H1 (cell line): Measurements from ENCODE around the gene VSNL1. TPM values are rescaled to one million over a fixed set of nuclear protein-coding genes. Genes with fewer than 3 reads are reported as not detected.
A peak's percentile ranks its signal among the peaks of the same experiment; 100 is the strongest.

ENCODE experiments used
- CTCF ChIA-PET: fragments of 300-600 bp; sonication (Branson Sonifier 250); formaldehyde crosslinking; loops from one replicate; lab custom pipeline; 2021; ENCODE audit not compliant: partially characterized antibody; lab: Charles Lee
- POLR2A ChIA-PET: fragments of 300-600 bp; sonication (Branson Sonifier 250); formaldehyde crosslinking; loops from one replicate; lab custom pipeline; 2021; ENCODE audit warnings: inconsistent platforms; ENCODE audit not compliant: partially characterized antibody; lab: Charles Lee
- DNase-seq, 2 experiments: peaks; one replicate each; pipeline versions ENCODE4 v3.0.0 to v3.0.0-alpha.2; 2010 to 2022; ENCODE audit warnings: low spot score in 2 of 2, low read depth in 1 of 2, mixed read lengths in 1 of 2
- FAIRE-seq: peaks from 2 replicates; lab custom pipeline; 2011; peaks lifted over from hg19 to GRCh38; lab: Jason Lieb, UNC
- H2AFZ ChIP-seq: 2 replicates; pipeline ENCODE4 v1.8.1; 2012; ENCODE audit warnings: low read length, inconsistent platforms
- H2AK5ac ChIP-seq: 2 replicates; pipeline ENCODE4 v1.6.1; 2013; ENCODE audit warnings: low read depth, low read length
- H2BK120ac ChIP-seq: replicated peaks from 2 replicates; pipeline ENCODE3; 2013; ENCODE audit warnings: low read depth, low read length, inconsistent platforms
- H2BK12ac ChIP-seq: 2 replicates; pipeline ENCODE4 v1.6.1; 2013; ENCODE audit warnings: low read depth, low read length
- H2BK15ac ChIP-seq: 2 replicates; pipeline ENCODE4 v1.6.1; 2013; ENCODE audit warnings: low read length
- H2BK20ac ChIP-seq: 2 replicates; pipeline ENCODE4 v1.6.1; 2013; ENCODE audit warnings: low read length
- H2BK5ac ChIP-seq: 2 replicates; pipeline ENCODE4 v1.6.1; 2013; ENCODE audit warnings: low read depth, low read length
- H3K14ac ChIP-seq: 2 replicates; pipeline ENCODE4 v1.6.1; 2013; ENCODE audit warnings: inconsistent platforms; ENCODE audit not compliant: insufficient read length
- H3K18ac ChIP-seq: 2 replicates; pipeline ENCODE4 v1.6.1; 2013; ENCODE audit warnings: low read length; ENCODE audit errors: extremely low read depth
- H3K23ac ChIP-seq: 2 replicates; pipeline ENCODE4 v1.6.1; 2013; ENCODE audit warnings: inconsistent platforms; ENCODE audit not compliant: insufficient read length
- H3K23me2 ChIP-seq: 2 replicates; pipeline ENCODE4 v1.6.1; 2013; ENCODE audit warnings: low read depth, low read length
- H3K27ac ChIP-seq: 2 replicates; pipeline ENCODE4 v1.6.1; 2011; ENCODE audit warnings: low read depth, low read length, inconsistent platforms
- H3K27me3 ChIP-seq, 4 experiments: replicated peaks in 1 of 4; 1 replicate in 1 of 4; 2 replicates in 3 of 4; pipeline versions ENCODE4 v1.6.1 to v1.8.1; 2011 to 2013; ENCODE audit warnings: low read length in 3 of 4, mild to moderate bottlenecking in 3 of 4, inconsistent platforms in 2 of 4, mixed read lengths in 2 of 4, moderate library complexity in 1 of 4; ENCODE audit not compliant: control insufficient read depth in 3 of 4, insufficient read depth in 3 of 4; ENCODE audit errors: extremely low read depth in 1 of 4
- H3K36me3 ChIP-seq, 4 experiments: 2 replicates each; pipeline versions ENCODE4 v1.6.1 to v1.8.1; 2011 to 2013; ENCODE audit warnings: mild to moderate bottlenecking in 4 of 4, low read length in 3 of 4, moderate library complexity in 2 of 4, control low read depth in 1 of 4, inconsistent platforms in 1 of 4; ENCODE audit not compliant: insufficient read depth in 4 of 4, control insufficient read depth in 2 of 4
- H3K4ac ChIP-seq: replicated peaks from 2 replicates; pipeline ENCODE3; 2013; ENCODE audit warnings: low read length, low read depth, mixed read lengths, inconsistent platforms; ENCODE audit not compliant: insufficient read length
- H3K4me1 ChIP-seq, 4 experiments: replicated peaks in 1 of 4; 1 replicate in 1 of 4; 2 replicates in 3 of 4; pipeline versions ENCODE4 v1.6.1 to v1.8.1; 2011 to 2013; ENCODE audit warnings: low read length in 3 of 4, inconsistent platforms in 2 of 4, mixed read lengths in 1 of 4; ENCODE audit not compliant: insufficient read depth in 4 of 4, control insufficient read depth in 3 of 4
- H3K4me2 ChIP-seq, 2 experiments: 2 replicates each; pipeline versions ENCODE4 v1.6.1 to v1.8.1; 2011 to 2013; ENCODE audit warnings: low read depth in 2 of 2, low read length in 2 of 2, control low read depth in 1 of 2, inconsistent platforms in 1 of 2, mild to moderate bottlenecking in 1 of 2; ENCODE audit not compliant: insufficient read depth in 1 of 2
- H3K4me3 ChIP-seq, 4 experiments: fragments of 200-600, 300-600 bp in 1 of 4; sonication (generic), shearing (Covaris generic), sonication (Bioruptor Twin) in 1 of 4; 2 replicates each; pipeline versions ENCODE4 v1.5.1 to v1.8.1; 2011 to 2016; ENCODE audit warnings: low read length in 4 of 4, low read depth in 3 of 4, control low read depth in 2 of 4, inconsistent platforms in 2 of 4, mild to moderate bottlenecking in 2 of 4, mixed read lengths in 1 of 4, moderate library complexity in 1 of 4; ENCODE audit not compliant: insufficient read depth in 2 of 4; ENCODE audit errors: extremely low read depth in 1 of 4
- H3K56ac ChIP-seq: replicated peaks from 2 replicates; pipeline ENCODE3; 2013; ENCODE audit warnings: low read depth, mild to moderate bottlenecking, mixed read lengths, low read length, inconsistent platforms; ENCODE audit not compliant: insufficient read length
- H3K79me1 ChIP-seq: 2 replicates; pipeline ENCODE4 v1.6.1; 2013; ENCODE audit warnings: low read depth, low read length, control low read depth
- H3K79me2 ChIP-seq, 2 experiments: 2 replicates each; pipeline versions ENCODE4 v1.6.1 to v1.8.1; 2012 to 2013; ENCODE audit warnings: low read length in 2 of 2, mild to moderate bottlenecking in 2 of 2, inconsistent platforms in 1 of 2; ENCODE audit not compliant: insufficient read depth in 2 of 2, control insufficient read depth in 1 of 2
- H3K9ac ChIP-seq, 4 experiments: replicated peaks in 1 of 4; 1 replicate in 1 of 4; 2 replicates in 3 of 4; pipeline versions ENCODE4 v1.6.1 to v1.8.1; 2011 to 2013; ENCODE audit warnings: low read depth in 3 of 4, low read length in 3 of 4, control low read depth in 2 of 4, mild to moderate bottlenecking in 2 of 4, moderate library complexity in 2 of 4, inconsistent platforms in 1 of 4; ENCODE audit errors: extremely low read depth in 1 of 4
- H3K9me3 ChIP-seq, 2 experiments: 2 replicates each; pipeline versions ENCODE4 v1.6.1 to v1.8.1; 2012 to 2013; ENCODE audit warnings: mild to moderate bottlenecking in 2 of 2, moderate library complexity in 2 of 2, control low read depth in 1 of 2, inconsistent platforms in 1 of 2, low read depth in 1 of 2, low read length in 1 of 2, mixed read lengths in 1 of 2; ENCODE audit not compliant: insufficient read depth in 2 of 2
- H4K20me1 ChIP-seq, 2 experiments: replicated peaks in 1 of 2; 2 replicates each; pipeline versions ENCODE3 to v1.8.1; 2011 to 2013; ENCODE audit warnings: inconsistent platforms in 2 of 2, low read length in 2 of 2, mild to moderate bottlenecking in 1 of 2; ENCODE audit not compliant: insufficient read depth in 2 of 2, control insufficient read depth in 1 of 2
- H4K5ac ChIP-seq: 2 replicates; pipeline ENCODE4 v1.6.1; 2013; ENCODE audit warnings: low read length, low read depth, mixed read lengths, inconsistent platforms; ENCODE audit not compliant: insufficient read length
- H4K8ac ChIP-seq: 2 replicates; pipeline ENCODE4 v1.8.0; 2013; ENCODE audit warnings: mild to moderate bottlenecking, moderate library complexity, low read length, inconsistent platforms; ENCODE audit not compliant: insufficient read depth; ENCODE audit errors: extremely low read depth
- H4K91ac ChIP-seq: replicated peaks from 2 replicates; pipeline ENCODE3; 2013; ENCODE audit warnings: low read length, mixed read lengths, inconsistent platforms; ENCODE audit not compliant: insufficient read length
- ASH2L ChIP-seq: fragments of 200-600, 300-600 bp; sonication (generic); IDR thresholded peaks from one replicate; pipeline ENCODE4 v1.7.1; 2017; ENCODE audit warnings: low read length
- CHD2 ChIP-seq: IDR thresholded peaks from 2 replicates; pipeline ENCODE4 v1.6.1; 2012; ENCODE audit warnings: low read length, improper control_type of control experiment
- CTCF ChIP-seq, 3 experiments: IDR thresholded peaks; 1 replicate in 2 of 3; 2 replicates in 1 of 3; pipeline versions ENCODE4 v1.5.1 to v1.6.1; 2011; ENCODE audit warnings: low read length in 3 of 3, mild to moderate bottlenecking in 3 of 3, inconsistent platforms in 2 of 3, low read depth in 1 of 3, moderate library complexity in 1 of 3; ENCODE audit not compliant: insufficient read depth in 1 of 3; ENCODE audit errors: control extremely low read depth in 1 of 3
- E2F6 ChIP-seq: IDR thresholded peaks from 2 replicates; pipeline ENCODE4 v1.6.1; 2012; ENCODE audit warnings: inconsistent platforms
- KDM4A ChIP-seq: IDR thresholded peaks from one replicate; pipeline ENCODE4 v1.7.1; 2012; ENCODE audit warnings: low read depth, mild to moderate bottlenecking, moderate library complexity, low read length, inconsistent platforms; ENCODE audit not compliant: severe bottlenecking
- SAP30 ChIP-seq: fragments of 300-600 bp; sonication (generic); IDR thresholded peaks from 2 replicates; pipeline ENCODE4 v1.7.1; 2012; ENCODE audit warnings: low read length, moderate library complexity, mild to moderate bottlenecking, inconsistent platforms; ENCODE audit not compliant: insufficient read depth, insufficient replicate concordance
- TAF1 ChIP-seq: IDR thresholded peaks from 2 replicates; pipeline ENCODE4 v1.6.1; 2011; ENCODE audit warnings: mild to moderate bottlenecking, low read depth, low read length
- WGBS, 2 experiments: shearing (Covaris generic) in 1 of 2; methylation state at CpG; one replicate each; pipeline versions ENCODE4 v1.1.6 to v1.1.7; 2013 to 2015; ENCODE audit warnings: low lambda C conversion rate in 2 of 2, mixed read lengths in 2 of 2, inconsistent platforms in 1 of 2, low coverage in 1 of 2, missing lambda C conversion rate in 1 of 2; ENCODE audit not compliant: insufficient replicate concordance in 2 of 2, insufficient coverage in 1 of 2, insufficient read length in 1 of 2; ENCODE audit errors: extremely low coverage in 1 of 2, missing lambda C conversion rate in 1 of 2; 5-methylcytosine and 5-hydroxymethylcytosine counted together
- polyA plus RNA-seq, 7 experiments: library from polyadenylated mRNA; depleted of rRNA in 3 of 7; stranded (reverse) in 5 of 7; unstranded in 2 of 7; fragments of >200 nt in 5 of 7; fragments of 200-250 nt in 2 of 7; gene quantifications; 1 replicate in 5 of 7; 2 replicates in 1 of 7; 4 replicates in 1 of 7; pipeline versions ENCODE4 v1.2.1 to v1.2.3, GENCODE V29; 2011 to 2013; ENCODE audit warnings: missing spikeins in 2 of 7, mixed read lengths in 2 of 7
- total RNA-seq: library from RNA; stranded (reverse); fragmentation: NEBNext Ultra II Directional; extraction: Animal tissue kit (Norgen Biotek cat#: 25700); gene quantifications from 2 replicates; pipeline ENCODE4 v1.2.1, GENCODE V29; 2021

Gene VSNL1
- total and polyA plus RNA-seq, 2 of the 8 experiments (the other 6 are each of a cell fraction or from before 2014, with no cell fraction given): 49.4 to 108 TPM

DNA sequence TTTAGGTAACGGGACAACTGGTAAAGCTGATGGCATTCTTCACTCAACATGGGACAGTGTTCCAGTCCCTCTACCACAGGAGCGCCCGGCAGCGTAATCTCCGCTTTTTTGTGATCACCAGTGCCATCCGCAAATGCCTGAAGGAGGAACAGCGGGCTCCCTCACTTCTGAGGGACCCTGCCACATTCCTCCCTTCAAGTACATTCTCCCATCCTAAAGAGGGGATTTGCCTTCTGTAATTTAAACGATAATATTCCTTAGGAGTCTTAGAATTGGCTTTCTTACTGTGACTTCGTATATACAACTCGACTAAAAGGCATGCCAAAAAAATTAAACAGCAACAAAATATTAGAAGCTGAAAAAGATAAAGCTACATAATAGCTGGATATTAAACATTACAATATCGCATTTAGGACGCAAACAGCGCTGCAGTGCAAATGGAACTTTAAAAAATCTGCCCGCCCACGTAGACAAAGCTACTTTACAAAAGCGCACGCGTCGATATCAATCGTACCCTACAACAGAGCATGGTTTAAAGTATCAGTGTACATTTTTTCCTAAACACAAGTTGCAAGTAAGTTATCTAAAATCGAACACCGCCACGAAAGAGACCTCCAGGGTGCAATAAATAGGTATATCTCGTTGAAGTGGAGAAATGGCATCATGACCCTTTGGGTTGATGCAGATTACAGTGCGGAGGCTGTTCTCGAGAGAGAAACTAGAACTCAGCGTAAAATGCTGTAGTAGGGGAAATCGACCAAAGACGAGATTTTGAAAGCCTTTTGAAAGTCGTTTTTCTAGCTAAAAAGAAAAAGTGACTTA, 2.3 kb upstream of the VSNL1 start:
- Histone ChIP-seq H3K56ac (peak overlapping the region; percentile 42), H3K9ac (peak overlapping the region; percentile 26 to 94 (median 42); a peak in 6 of 7 replicates), H2AK5ac (no peak overlapping the region), H3K4ac (no peak overlapping the region), H4K91ac (peak overlapping the region; percentile 38), H2BK12ac (peak overlapping the region; percentile 55; the same call in 1 of the 2 replicates), H3K9me3 (no peaks in the 10 kb centered on the region), H2BK5ac (peak overlapping the region; percentile 22; the same call in 1 of the 2 replicates), H2AFZ (peak overlapping the region; percentile 93), H3K27ac (no peak overlapping the region), H3K36me3 (no peaks in the 10 kb centered on the region), H3K4me2 (peak overlapping the region; percentile 92 to 99), H3K14ac (no peak overlapping the region), H2BK15ac (no peak overlapping the region), H4K8ac (no peak overlapping the region), H3K18ac (0 out of 2 replicates have a peak overlapping the region, but pooled peaks have one; percentile 51), H4K20me1 (peaks cover 0 to 1% of the 10 kb centered on the region in 2 experiments), H3K23me2 (peaks cover 25% of the 10 kb centered on the region), H3K27me3 (peaks cover 0 to 5% (median 0%) of the 10 kb centered on the region in 4 experiments; a peak in 1 of 7 replicates), H4K5ac (no peak overlapping the region), H2BK120ac (peak overlapping the region; percentile 65), H3K79me2 (peaks cover 16 to 25% of the 10 kb centered on the region in 2 experiments), H3K79me1 (no peaks in the 10 kb centered on the region; the same call in 1 of the 2 replicates), H3K4me1 (peaks cover 3 to 12% (median 8%) of the 10 kb centered on the region in 4 experiments; a peak in 4 of 7 replicates), H3K23ac (no peak overlapping the region), H2BK20ac (no peak overlapping the region; the same call in 1 of the 2 replicates), H3K4me3 (peak overlapping the region; percentile 74 to 97 (median 93))
- ChIA-PET POLR2A (interaction anchor here (0.6 to 3.7 kb wide), 10 partner anchors 10 to 216 kb away, joined by 3 to 22 read pairs (median 6); partner anchors contain the start of genes GEN1, RAD51AP2 and SMC6), CTCF (interaction anchor here (0.8 to 1.8 kb wide), 7 partner anchors 8 to 133 kb away, joined by 3 to 5 read pairs (median 4); no protein-coding TSS in a partner anchor)
- DNase-seq: no peak
- FAIRE-seq: no peak
- 3% methylated on average over 30 of the region's 30 CpGs; no CpG with 5 or more reads in 1 of the 2 experiments for WGBS, 2 experiments
- no peak for TF ChIP-seq CHD2
- TF ChIP-seq SAP30: no peak
- TF ChIP-seq E2F6: 0 out of 2 replicates have a peak, but pooled peaks have one; percentile 28
- TF ChIP-seq KDM4A: no peak
- 0 out of 2 replicates have a peak, but pooled peaks have one; percentile 33 for TF ChIP-seq TAF1
- no peak for TF ChIP-seq ASH2L
- no peak for TF ChIP-seq CTCF (IDR thresholded peaks at IDR 0.05; ENCODE audit: control extremely low read depth in 1 of 3, insufficient read depth in 1 of 3, low read depth in 1 of 3, low read length in 3 of 3)
